Amniotic epithelial cell (primary cell): ENCODE results near the gene KIR2DL1.
"Not testable (repeated sequence)": the region's sequence is repeated elsewhere in the genome, so short reads cannot be mapped to it uniquely, and the experiment has no call there.

Experiments used
- DNase-seq: peaks from one replicate; pipeline ENCODE4 v3.0.0-alpha.2; 2010; ENCODE audit warnings: low read depth

The KIR2DL1 gene

DNA sequence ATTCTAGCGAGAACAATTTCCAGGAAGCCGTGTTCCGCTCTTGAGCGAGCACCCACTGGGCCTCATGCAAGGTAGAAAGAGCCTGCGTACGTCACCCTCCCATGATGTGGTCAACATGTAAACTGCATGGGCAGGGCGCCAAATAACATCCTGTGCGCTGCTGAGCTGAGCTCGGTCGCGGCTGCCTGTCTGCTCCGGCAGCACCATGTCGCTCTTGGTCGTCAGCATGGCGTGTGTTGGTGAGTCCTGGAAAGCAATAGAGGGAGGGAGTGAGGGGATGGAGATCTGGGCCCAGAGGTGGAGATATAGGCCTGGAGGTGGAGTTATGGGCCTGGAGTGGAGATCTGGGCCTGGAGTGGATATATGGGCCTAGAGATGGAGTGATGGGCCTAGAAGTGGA is at the start of gene KIR2DL1:
TSS of gene KIR2DL1 (plus strand) at position 148 of the 400 bp plus-strand sequence. CDS start at position 206, 58 bp downstream.
- DNase-seq: not testable (repeated sequence)

DNA sequence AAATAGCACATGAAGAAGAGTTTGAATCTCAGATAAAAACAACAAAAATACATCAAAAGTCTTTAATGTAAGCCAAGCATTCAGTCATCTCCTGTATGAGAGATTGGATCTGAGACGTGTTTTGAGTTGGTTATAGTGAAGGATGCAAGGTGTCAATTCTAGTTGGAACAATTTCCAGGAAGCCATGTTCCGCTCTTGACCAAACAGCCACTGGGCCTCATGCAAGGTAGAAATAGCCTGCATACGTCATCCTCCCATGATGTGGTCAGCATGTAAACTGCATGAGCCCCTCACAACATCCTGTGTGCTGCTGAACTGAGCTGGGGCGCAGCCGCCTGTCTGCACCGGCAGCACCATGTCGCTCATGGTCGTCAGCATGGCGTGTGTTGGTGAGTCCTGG is 45.5 kb upstream of the KIR2DL1 start, which contains the start of gene KIR3DL3:
TSS of gene KIR3DL3 (plus strand) at position 301 of the 400 bp plus-strand sequence. CDS start at position 356, 55 bp downstream.
- DNase-seq: no peak

DNA sequence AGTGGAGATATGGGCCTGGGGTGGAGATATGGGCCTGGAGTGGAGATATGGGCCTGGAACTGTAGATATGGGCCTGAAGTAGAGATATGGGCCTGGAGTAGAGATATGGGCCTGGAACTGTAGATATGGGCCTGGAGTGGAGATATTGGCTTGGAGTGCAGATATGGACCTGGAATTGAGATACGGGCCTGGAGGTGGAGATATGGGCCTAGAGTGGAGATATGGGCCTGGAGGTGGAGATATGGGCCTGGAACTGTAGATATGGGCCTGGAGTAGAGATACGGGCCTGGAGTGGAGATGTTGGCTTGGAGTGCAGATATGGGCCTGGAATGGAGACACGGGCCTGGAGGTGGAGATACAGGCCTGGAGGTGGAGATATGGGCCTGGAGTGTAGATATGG is 44.9 kb upstream of the KIR2DL1 start:
- no peak for DNase-seq

DNA sequence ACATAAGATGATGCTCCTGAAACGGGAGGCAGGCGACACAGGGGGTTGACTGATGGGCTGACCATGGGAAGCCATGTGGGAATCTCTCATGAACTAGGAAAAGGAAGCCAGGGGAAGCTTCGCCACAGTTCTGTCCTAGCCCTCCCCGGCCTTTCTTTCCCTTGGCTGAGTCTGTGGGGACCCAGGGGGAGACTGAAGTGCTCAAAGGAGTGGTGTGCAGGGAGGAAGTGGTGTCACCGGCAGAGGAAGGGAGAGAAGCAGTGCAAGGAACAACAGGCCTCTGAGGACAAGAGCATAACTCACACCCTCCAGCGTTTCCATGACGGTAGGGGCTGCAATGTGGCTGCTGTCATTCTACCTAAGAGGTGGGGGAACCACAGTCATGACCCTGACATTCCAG is 44.3 kb upstream of the KIR2DL1 start:
- DNase-seq: no peak

DNA sequence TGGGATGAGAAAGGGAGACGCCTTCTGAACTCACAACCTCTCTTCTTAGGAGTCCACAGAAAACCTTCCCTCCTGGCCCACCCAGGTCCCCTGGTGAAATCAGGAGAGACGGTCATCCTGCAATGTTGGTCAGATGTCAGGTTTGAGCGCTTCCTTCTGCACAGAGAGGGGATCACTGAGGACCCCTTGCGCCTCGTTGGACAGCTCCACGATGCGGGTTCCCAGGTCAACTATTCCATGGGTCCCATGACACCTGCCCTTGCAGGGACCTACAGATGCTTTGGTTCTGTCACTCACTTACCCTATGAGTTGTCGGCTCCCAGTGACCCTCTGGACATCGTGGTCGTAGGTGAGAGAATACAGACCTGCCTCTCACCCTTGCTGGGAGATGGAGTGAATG is 42.0 kb upstream of the KIR2DL1 start:
- DNase-seq: no peak

DNA sequence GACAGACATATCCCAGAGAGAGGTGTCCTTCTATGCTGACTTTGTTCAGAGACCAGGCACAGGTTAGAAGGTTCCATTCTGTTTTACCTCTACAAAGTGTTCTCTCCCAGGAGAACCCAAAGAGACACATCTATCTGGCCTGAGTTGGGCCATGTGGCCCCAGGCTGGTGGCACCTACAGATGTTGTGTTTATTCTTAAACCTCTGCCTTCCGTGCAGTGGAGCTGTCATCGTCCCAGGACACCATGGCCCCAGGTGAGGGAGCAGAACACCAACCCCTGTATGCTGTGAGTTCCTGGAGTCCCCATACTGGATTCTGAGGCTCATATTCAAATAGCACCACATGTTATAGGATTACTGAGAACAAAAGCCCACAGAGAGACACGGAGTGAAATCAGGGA is 41.4 kb upstream of the KIR2DL1 start:
- DNase-seq: no peak

DNA sequence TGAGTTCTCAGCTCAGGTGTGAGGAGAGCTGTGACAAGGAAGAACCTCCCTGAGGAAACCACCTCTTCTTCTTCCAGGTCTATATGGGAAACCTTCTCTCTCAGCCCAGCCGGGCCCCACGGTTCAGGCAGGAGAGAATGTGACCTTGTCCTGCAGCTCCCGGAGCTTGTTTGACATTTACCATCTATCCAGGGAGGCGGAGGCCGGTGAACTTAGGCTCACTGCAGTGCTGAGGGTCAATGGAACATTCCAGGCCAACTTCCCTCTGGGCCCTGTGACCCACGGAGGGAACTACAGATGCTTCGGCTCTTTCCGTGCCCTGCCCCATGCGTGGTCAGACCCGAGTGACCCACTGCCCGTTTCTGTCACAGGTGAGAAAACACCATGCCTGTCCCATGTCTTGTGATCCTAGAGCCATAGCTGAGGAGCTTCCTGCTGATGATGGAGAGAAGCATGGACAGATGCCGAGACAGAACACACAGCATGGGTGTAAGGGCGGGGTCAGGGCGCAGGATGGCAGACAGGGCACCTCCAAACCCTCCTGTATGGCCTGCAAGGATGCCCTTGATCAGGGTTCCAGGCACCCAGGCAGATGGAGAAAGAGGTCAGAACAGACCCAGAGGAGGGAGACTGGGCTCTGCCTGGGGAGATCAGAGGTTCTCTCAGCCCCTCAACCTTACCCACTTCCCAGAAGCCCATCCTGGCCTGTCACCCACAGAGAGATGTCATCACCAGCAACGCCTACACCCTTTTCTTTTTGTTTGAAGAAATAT is 40.0 kb upstream of the KIR2DL1 start:
- DNase-seq: no peak

DNA sequence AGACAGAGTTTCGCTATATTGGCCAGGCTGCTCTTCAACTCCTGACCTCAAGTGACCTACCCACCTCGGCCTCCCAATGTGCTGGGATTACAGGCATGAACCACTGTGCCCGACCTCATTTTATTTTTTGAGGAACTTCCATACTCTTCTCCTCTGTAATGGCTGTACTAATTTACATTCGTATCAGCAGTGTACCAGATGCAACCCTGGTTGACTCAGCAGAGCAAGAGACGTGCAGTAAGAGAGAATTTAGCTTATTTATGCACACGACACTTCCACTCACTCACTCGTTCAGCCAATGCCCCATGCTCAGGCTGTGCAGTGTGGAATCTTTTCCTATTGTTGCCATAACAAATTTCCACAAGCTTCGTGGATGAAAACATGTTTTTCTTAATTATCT is 38.4 kb upstream of the KIR2DL1 start:
- no peak for DNase-seq

DNA sequence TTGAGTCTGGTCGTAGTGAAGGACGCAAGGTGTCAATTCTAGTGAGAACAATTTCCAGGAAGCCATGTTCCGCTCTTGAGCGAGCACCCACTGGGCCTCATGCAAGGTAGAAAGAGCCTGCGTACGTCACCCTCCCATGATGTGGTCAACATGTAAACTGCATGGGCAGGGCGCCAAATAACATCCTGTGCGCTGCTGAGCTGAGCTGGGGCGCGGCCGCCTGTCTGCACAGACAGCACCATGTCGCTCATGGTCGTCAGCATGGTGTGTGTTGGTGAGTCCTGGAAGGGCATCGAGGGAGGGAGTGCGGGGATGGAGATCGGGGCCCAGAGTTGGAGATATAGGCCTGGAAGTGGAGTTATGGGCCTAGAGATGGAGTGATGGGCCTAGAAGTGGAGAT is 31.3 kb upstream of the KIR2DL1 start, which contains the start of gene KIR2DL3:
TSS of gene KIR2DL3 (plus strand) at position 208 of the 400 bp plus-strand sequence. CDS start at position 241, 33 bp downstream.
- not testable (repeated sequence) for DNase-seq

DNA sequence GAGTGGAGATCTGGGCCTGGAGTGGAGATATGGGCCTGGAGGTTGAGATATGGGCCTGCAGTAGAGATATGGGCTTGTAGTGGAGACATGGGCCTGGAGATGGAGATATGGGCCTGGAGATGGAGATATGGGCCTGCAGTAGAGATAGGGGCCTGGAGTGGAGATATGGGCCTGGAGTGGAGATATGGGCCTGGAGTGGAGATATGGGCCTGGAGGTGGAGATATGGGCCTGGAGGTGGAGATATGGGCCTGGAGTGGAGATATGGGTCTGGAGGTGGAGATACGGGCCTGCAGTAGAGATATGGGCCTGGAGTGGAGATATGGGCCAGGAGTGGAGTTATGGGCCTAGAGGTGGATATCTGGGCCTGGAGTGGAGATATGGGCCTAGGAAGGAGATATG is 30.9 kb upstream of the KIR2DL1 start:
- no peak for DNase-seq

DNA sequence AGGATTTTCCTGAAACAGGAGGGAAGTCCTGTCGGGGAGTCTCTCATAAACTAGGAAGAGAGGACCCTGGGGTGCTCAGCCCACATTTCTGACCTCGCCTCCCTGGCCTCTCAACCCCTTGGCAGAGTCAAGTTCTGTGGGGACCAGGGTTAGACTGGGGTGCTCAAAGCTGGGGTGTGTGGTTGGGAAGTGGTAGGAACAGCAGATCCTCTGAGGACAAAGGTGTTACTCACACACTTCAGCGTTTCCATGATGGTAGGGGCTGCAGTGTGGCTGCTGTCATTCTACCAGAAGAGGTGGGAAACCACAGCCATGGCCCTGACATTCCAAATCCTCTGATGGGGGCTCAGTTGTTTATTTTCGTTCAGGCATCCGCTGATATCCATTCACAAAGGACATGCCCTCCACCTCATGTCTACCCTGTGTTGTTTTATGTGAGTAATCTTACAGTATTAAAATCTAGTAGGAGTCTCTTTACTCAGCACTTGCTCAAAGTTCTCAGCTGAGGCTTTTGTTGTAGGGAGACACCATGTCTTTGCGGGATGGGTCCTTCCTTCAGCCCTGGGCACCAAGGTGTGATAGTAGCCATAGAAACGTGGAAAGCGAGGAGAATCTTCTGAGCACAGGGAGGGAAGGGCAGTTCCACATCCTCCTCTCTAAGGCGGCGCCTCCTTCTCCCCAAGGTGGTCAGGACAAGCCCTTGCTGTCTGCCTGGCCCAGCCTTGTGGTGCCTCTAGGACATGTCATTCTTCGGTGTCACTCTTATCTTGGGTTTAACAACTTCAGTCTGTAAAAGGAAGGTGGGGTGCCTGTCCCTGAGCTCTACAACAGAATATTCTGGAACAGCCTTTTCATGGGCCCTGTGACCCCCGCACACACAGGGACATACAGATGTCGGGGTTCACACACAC is 29.8 kb upstream of the KIR2DL1 start:
- DNase-seq: no peak

DNA sequence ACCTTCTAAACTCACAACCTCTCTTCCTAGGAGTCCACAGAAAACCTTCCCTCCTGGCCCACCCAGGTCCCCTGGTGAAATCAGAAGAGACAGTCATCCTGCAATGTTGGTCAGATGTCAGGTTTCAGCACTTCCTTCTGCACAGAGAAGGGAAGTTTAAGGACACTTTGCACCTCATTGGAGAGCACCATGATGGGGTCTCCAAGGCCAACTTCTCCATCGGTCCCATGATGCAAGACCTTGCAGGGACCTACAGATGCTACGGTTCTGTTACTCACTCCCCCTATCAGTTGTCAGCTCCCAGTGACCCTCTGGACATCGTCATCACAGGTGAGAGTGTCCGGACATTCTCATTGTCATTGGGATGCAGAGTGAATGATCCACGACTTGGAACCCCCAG is 27.6 kb upstream of the KIR2DL1 start:
- not testable (repeated sequence) for DNase-seq

DNA sequence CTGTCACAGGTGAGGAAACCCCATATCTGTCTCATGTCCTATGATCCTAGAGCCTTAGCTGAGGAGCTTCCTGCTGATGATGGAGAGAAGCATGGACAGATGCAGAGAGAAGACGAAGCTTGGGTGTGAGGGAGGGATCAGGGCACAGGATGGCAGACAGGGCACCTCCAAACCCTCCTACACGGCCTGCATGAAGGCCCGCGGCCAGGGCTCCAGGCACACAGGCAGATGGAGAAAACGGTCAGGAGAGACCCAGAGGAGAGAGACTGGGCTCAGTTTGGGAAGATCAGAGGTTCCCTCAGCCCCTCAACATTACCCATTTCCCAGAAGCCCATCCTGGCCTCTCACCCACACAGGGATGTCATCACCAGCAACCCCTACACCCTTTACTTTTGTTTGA is 25.5 kb upstream of the KIR2DL1 start:
- not testable (repeated sequence) for DNase-seq

DNA sequence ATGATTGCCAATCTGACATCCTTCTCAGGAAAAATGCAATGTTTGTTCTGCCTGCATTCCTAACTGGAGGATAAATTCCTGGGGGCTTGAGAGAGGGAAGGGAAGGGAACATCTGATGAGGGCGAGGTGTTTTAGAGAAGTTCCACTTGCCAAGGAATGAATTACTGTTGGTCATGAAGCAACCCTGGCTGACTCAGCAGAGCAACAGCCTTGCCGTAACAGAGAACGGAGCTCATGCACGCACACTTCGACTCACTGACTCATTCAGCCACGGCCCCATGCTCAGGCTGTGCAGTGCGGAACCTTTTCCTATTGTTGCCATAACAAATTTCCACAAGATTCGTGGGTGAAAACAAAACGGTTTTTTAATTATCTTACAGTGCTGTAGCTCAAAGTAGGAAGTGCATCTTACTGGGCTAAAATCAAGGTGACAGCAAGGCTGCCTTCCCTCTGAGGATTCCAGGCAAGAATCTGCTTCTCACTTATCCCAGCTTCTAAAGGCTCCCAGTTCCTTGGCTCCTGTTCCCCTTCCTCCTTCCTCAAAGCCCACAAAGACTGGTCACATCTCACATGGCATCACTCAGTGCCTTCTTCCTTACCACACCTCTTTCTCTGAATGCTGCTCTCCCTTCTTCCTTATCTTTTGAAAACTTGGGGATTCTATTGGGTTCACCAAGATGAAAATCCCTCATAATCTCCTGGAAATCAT is 21.8 kb upstream of the KIR2DL1 start:
- DNase-seq: not testable (repeated sequence)

DNA sequence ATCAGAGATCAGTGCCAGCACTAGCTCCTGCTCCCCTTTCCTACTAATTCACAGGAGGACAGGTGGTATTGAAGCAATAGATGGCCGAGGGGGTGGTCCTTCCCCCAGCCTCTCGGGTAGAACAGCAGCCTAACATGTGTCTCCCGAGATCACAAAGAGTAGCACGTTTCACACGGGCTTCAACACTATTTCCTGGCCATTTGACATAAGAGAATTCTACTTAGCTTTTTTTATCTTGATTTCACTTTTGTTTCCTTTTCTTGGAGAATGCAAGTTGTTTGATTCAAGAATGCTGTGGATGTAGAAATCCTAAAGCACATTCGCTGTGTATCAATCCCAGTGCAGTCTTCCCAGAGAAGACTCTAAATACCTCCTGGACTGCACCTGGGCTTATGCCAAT is 19.3 kb upstream of the KIR2DL1 start:
- DNase-seq: not testable (repeated sequence)

DNA sequence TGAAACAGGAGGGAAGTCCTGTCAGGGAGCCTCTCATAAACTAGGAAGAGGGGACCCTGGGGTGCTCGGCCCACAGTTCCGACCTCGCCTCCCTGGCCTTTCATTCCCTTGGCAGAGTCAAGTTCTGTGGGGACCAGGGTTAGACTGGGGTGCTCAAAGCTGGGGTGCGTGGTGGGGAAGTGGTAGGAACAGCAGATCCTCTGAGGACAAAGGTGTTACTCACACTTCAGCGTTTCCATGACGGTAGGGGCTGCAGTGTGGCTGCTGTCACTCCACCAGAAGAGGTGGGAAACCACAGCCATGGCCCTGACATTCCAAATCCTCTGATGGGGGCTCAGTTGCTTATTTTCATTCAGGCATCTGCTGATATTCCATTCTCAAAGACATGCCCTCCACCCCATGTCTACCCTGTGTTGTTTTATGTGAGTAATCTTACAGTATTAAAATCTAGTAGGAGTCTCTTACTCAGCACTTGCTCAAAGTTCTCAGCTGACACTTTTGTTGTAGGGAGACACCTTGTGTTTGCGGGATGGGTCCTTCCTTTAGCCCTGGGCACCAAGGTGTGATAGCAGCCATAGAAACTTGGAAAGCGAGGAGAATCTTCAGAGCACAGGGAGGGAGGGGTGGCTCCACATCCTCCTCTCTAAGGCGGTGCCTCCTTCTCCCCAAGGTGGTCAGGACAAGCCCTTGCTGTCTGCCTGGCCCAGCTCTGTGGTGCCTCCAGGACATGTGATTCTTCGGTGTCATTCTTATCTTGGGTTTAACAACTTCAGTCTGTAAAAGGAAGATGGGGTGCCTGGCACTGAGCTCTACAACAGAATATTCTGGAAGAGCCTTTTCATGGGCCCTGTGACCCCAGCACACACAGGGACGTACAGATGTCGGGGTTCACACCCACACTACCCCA is 13.1 kb upstream of the KIR2DL1 start:
- not testable (repeated sequence) for DNase-seq

DNA sequence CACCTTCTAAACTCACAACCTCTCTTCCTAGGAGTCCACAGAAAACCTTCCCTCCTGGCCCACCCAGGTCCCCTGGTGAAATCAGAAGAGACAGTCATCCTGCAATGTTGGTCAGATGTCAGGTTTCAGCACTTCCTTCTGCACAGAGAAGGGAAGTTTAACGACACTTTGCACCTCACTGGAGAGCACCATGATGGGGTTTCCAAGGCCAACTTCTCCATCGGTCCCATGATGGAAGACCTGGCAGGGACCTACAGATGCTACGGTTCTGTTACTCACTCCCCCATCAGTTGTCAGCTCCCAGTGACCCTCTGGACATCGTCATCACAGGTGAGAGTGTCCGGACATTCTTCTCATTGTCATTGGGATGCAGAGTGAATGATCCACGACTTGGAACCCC is 11.0 kb upstream of the KIR2DL1 start:
- DNase-seq: not testable (repeated sequence)

DNA sequence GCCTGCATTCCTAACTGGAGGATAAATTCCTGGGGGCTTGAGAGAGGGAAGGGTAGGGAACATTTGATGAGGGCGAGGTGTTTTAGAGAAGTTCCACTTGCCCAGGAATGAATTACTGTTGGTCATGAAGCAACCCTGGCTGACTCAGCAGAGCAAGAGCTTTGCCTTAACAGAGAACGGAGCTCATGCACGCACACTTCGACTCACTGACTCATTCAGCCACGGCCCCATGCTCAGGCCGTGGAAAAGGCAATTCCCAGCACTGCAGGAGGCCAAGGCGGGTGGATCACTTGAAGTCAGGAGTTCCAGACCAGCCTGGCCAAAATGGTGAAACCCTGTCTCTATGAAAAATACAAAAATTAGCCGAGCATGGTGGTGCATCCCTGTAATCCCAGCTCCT is 5.4 kb upstream of the KIR2DL1 start:
- not testable (repeated sequence) for DNase-seq

DNA sequence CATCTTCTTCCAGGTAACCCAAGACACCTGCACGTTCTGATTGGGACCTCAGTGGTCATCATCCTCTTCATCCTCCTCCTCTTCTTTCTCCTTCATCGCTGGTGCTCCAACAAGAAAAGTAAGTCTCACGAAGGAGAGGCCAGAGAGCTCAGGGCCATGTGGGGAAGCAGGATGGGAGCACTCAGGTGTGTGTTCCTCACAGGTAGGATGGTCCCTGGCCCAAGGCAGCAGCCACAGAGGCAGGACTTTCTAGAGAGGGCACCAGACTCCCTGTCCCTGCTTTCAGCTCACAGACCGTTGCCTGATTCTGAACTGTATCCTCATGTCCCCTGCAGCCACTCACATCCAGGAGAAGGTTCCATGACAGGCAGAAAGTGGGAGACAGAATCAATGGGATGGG is 3.1 kb upstream of the KIR2DL1 start:
- DNase-seq: not testable (repeated sequence)

DNA sequence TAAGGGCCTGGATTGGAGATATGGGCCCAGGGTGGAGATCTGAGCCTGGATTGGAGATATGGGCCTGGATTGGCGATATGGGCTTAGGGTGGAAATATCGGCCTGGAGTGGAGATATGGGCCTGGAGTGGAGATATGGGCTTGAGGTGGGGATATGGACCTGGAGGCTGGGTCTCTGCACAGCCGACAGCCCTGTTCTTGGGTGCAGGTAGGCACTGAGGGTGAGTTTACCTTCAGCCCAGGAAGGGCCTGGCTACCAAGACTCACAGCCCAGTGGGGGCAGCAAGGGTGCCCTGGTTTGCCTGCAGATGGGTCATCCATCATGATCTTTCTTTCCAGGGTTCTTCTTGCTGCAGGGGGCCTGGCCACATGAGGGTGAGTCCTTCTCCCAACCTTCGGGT is 918 bp downstream of the KIR2DL1 start:
- DNase-seq: not testable (repeated sequence)
